HG03520 (cell line): ENCODE results near the gene MLANA.
"Not testable (repeated sequence)": the region's sequence is repeated elsewhere in the genome, so short reads cannot be mapped to it uniquely, and the experiment has no call there.

ENCODE experiments used
- ATAC-seq: cut with Tn5 transposase; IDR thresholded peaks from one replicate; pipeline ENCODE4 v1.9.1; 2021; ENCODE audit warnings: mild to moderate bottlenecking, moderate library complexity; ENCODE audit not compliant: unreplicated experiment

MLANA gene

GRCh38 chr9:5869315-5870019 lies 21.2 kb upstream of the MLANA start:
- ATAC-seq = no peak

- ATAC-seq = no peak
Measured at GRCh38 chr9:5870020-5870339, 20.7 kb upstream of the MLANA start.

GRCh38 chr9:5870691-5871090 lies 20.0 kb upstream of the MLANA start:
- ATAC-seq = no peak

- ATAC-seq = no peak
Measured at GRCh38 chr9:5871785-5872184, 18.9 kb upstream of the MLANA start.

- no peak for ATAC-seq
Measured at GRCh38 chr9:5872511-5872910, 18.2 kb upstream of the MLANA start.

GRCh38 chr9:5873439-5873838 lies 17.2 kb upstream of the MLANA start:
- ATAC-seq = no peak

GRCh38 chr9:5874048-5874447 lies 16.6 kb upstream of the MLANA start:
- no peak for ATAC-seq

- no peak for ATAC-seq
Measured at GRCh38 chr9:5876026-5876425, 14.7 kb upstream of the MLANA start.

GRCh38 chr9:5876711-5877110 lies 14.0 kb upstream of the MLANA start:
- ATAC-seq = no peak

GRCh38 chr9:5879419-5880181 lies 11.1 kb upstream of the MLANA start:
- no peak for ATAC-seq

GRCh38 chr9:5882244-5883012 lies 8.3 kb upstream of the MLANA start:
- ATAC-seq = not testable (repeated sequence)

- ATAC-seq = no peak
Measured at GRCh38 chr9:5884191-5884590, 6.5 kb upstream of the MLANA start.

GRCh38 chr9:5886114-5886939 lies 4.4 kb upstream of the MLANA start:
- peak; percentile 89 for ATAC-seq

- ATAC-seq = no peak
Measured at GRCh38 chr9:5892456-5893133, 1.9 kb downstream of the MLANA start.

- ATAC-seq = no peak
Measured at GRCh38 chr9:5893134-5893505, 2.4 kb downstream of the MLANA start.

- ATAC-seq = no peak
Measured at GRCh38 chr9:5893591-5894236, 3.0 kb downstream of the MLANA start.

GRCh38 chr9:5894237-5894959 lies 3.7 kb downstream of the MLANA start:
- ATAC-seq = no peak

GRCh38 chr9:5895782-5896181 lies 5.1 kb downstream of the MLANA start:
- ATAC-seq = no peak

GRCh38 chr9:5896863-5897262 lies 6.2 kb downstream of the MLANA start:
- no peak for ATAC-seq
